DND-41 (cell line): Measurements from ENCODE around the gene ALDH8A1.

ENCODE experiments used
- ATAC-seq: fragments of 200-7000 bp; cut with Tn5 transposase; 3 replicates; pipeline ENCODE4 v1.9.1; 2021; ENCODE audit warnings: low read depth; ENCODE audit not compliant: insufficient read depth
- DNase-seq: peaks from one replicate; pipeline ENCODE4 v3.0.0-alpha.2; 2020
- H2AFZ ChIP-seq: 2 replicates; pipeline ENCODE4 v1.6.0; 2012; ENCODE audit warnings: low read depth, low read length
- H3K27ac ChIP-seq: 2 replicates; pipeline ENCODE4 v1.5.1; 2012; ENCODE audit warnings: low read length, inconsistent platforms
- H3K27me3 ChIP-seq: fragments of 200-600 bp; sonication (generic); 2 replicates; pipeline ENCODE4 v1.6.0; 2012; ENCODE audit warnings: low read length, mild to moderate bottlenecking, inconsistent platforms; ENCODE audit not compliant: insufficient read depth, poor library complexity
- H3K36me3 ChIP-seq: 2 replicates; pipeline ENCODE4 v1.5.1; 2012; ENCODE audit warnings: low read length, inconsistent platforms; ENCODE audit not compliant: insufficient read depth
- H3K4me1 ChIP-seq: 2 replicates; pipeline ENCODE4 v1.5.1; 2012; ENCODE audit warnings: mild to moderate bottlenecking, low read length; ENCODE audit not compliant: insufficient read depth
- H3K4me2 ChIP-seq: 2 replicates; pipeline ENCODE4 v1.6.0; 2012; ENCODE audit warnings: mild to moderate bottlenecking, moderate library complexity, low read length, inconsistent platforms; ENCODE audit not compliant: insufficient read depth
- H3K4me3 ChIP-seq, 2 experiments: fragments of 200-600 bp in 1 of 2; shearing (Covaris generic) in 1 of 2; 2 replicates each; pipeline ENCODE4 v1.5.1; 2012 to 2016; ENCODE audit warnings: inconsistent platforms in 2 of 2, low read length in 2 of 2, mild to moderate bottlenecking in 2 of 2, low read depth in 1 of 2, moderate library complexity in 1 of 2
- H3K79me2 ChIP-seq: 2 replicates; pipeline ENCODE4 v1.6.0; 2012; ENCODE audit warnings: low read length, inconsistent platforms; ENCODE audit not compliant: insufficient read depth
- H3K9ac ChIP-seq: 2 replicates; pipeline ENCODE4 v1.6.0; 2012; ENCODE audit warnings: low read depth, mild to moderate bottlenecking, inconsistent platforms, low read length, moderate library complexity
- H3K9me3 ChIP-seq: 2 replicates; pipeline ENCODE4 v1.5.1; 2012; ENCODE audit warnings: low read length, moderate library complexity, mild to moderate bottlenecking, inconsistent platforms; ENCODE audit not compliant: insufficient read depth, severe bottlenecking
- H4K20me1 ChIP-seq: 2 replicates; pipeline ENCODE4 v1.6.0; 2012; ENCODE audit warnings: low read length; ENCODE audit not compliant: insufficient read depth
- EZH2 ChIP-seq: IDR thresholded peaks from 3 replicates; pipeline ENCODE4 v1.6.1; 2012; ENCODE audit warnings: borderline replicate concordance, low read depth, mild to moderate bottlenecking, moderate library complexity, low read length, inconsistent platforms; ENCODE audit not compliant: severe bottlenecking
- TF ChIP-seq, protein P1 (sequence below): IDR thresholded peaks from 2 replicates; pipeline ENCODE4 v1.5.1; 2012; ENCODE audit warnings: borderline replicate concordance, low read length, moderate library complexity, mild to moderate bottlenecking; ENCODE audit not compliant: poor library complexity, severe bottlenecking; ENCODE audit errors: extremely low read depth

Gene ALDH8A1

DNA sequence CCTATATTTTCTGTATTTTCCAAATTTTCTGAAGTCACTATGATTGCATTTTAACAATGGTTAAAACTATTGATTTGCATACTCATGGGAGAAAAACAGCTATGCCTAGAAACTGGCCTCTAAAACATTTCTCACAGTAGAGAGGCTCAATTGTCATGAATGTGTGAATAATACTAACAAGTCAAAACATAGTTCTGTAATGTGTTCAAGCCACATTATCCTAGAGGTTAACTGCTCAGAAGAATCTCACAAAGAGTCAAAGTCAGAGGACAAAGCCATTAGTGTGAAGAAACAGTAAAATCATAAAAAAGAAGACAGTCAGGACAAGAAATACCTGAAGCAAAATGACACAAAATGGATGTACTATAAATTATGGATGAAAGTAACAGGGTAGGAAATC lies 12.5 kb upstream of the ALDH8A1 start:
- Histone ChIP-seq H3K9ac (no peak overlapping the region), H3K36me3 (peaks cover 56% of the 10 kb centered on the region), H3K27ac (no peak overlapping the region), H4K20me1 (no peaks in the 10 kb centered on the region), H3K9me3 (no peaks in the 10 kb centered on the region), H2AFZ (no peak overlapping the region), H3K4me2 (no peak overlapping the region), H3K79me2 (no peaks in the 10 kb centered on the region), H3K4me1 (no peaks in the 10 kb centered on the region), H3K27me3 (no peaks in the 10 kb centered on the region), H3K4me3 (no peak overlapping the region)
- no peak for TF ChIP-seq EZH2
- TF ChIP-seq, protein P1, sequence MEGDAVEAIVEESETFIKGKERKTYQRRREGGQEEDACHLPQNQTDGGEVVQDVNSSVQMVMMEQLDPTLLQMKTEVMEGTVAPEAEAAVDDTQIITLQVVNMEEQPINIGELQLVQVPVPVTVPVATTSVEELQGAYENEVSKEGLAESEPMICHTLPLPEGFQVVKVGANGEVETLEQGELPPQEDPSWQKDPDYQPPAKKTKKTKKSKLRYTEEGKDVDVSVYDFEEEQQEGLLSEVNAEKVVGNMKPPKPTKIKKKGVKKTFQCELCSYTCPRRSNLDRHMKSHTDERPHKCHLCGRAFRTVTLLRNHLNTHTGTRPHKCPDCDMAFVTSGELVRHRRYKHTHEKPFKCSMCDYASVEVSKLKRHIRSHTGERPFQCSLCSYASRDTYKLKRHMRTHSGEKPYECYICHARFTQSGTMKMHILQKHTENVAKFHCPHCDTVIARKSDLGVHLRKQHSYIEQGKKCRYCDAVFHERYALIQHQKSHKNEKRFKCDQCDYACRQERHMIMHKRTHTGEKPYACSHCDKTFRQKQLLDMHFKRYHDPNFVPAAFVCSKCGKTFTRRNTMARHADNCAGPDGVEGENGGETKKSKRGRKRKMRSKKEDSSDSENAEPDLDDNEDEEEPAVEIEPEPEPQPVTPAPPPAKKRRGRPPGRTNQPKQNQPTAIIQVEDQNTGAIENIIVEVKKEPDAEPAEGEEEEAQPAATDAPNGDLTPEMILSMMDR, result no peak
- ATAC-seq, result no peak
- no peak for DNase-seq

DNA sequence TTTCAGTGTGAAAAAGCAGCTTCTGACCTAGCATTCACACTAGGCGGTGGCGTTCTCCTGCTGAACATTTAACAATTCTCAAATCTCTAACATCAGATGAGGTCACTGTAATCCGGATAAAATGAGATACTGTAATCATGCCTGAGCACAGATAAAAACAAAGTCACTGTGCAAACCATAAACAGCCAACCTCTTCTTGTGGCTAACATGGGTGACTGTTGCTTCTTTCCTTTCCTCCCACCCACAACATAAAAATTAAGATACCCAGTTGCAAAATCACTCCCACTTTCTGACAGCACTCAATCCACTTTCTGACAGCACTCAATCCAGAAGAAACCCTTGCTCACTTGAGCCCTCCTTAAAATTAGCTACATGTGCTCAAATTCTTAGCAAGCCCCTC lies 11.5 kb upstream of the ALDH8A1 start:
- Histone ChIP-seq H2AFZ (no peak overlapping the region), H3K36me3 (peaks cover 50% of the 10 kb centered on the region), H3K9me3 (no peaks in the 10 kb centered on the region), H3K9ac (no peak overlapping the region), H3K27me3 (no peaks in the 10 kb centered on the region), H3K4me2 (no peak overlapping the region), H4K20me1 (no peaks in the 10 kb centered on the region), H3K4me1 (no peaks in the 10 kb centered on the region), H3K27ac (no peak overlapping the region), H3K4me3 (no peak overlapping the region), H3K79me2 (no peaks in the 10 kb centered on the region)
- no peak for TF ChIP-seq EZH2
- TF ChIP-seq, protein P1, result no peak
- no peak for DNase-seq
- ATAC-seq, result no peak

DNA sequence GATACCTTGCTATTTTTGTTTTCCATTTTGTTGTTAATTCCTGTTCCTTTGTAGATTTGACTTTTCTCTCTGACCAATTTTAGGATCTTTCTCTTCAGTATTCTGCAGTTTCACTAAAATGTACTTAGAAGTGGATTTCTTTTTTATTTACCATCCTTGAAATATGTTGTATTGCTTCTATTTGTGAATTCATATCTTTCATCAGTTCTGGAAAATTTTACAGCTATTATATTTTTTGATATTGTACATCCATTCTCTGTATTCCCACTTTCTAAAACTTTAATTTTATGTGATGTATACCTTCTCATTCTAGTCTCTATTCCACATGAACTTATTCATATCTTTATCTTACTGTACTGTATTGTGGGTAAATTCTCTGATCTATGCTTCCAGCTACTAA lies 9.7 kb upstream of the ALDH8A1 start:
- no peak overlapping the region for H3K4me2 ChIP-seq
- H3K9me3 ChIP-seq, result no peaks in the 10 kb centered on the region
- no peaks in the 10 kb centered on the region for H3K27me3 ChIP-seq
- no peak overlapping the region for H2AFZ ChIP-seq
- no peaks in the 10 kb centered on the region for H4K20me1 ChIP-seq
- no peak for TF ChIP-seq EZH2
- TF ChIP-seq, protein P1, result no peak
- no peak overlapping the region for H3K4me3 ChIP-seq
- no peak overlapping the region for H3K27ac ChIP-seq
- H3K36me3 ChIP-seq, result peaks cover 33% of the 10 kb centered on the region
- H3K9ac ChIP-seq, result no peak overlapping the region
- DNase-seq, result no peak
- H3K79me2 ChIP-seq, result no peaks in the 10 kb centered on the region
- ATAC-seq, result no peak
- H3K4me1 ChIP-seq, result no peaks in the 10 kb centered on the region

GRCh38 chr6:134956676-134957075 lies 6.8 kb upstream of the ALDH8A1 start:
- peaks cover 6% of the 10 kb centered on the region; the same call in 1 of the 2 replicates for H3K36me3 ChIP-seq
- no peak overlapping the region for H2AFZ ChIP-seq
- no peak overlapping the region for H3K4me2 ChIP-seq
- H3K9ac ChIP-seq, result no peak overlapping the region
- no peaks in the 10 kb centered on the region for H3K9me3 ChIP-seq
- H3K27me3 ChIP-seq, result no peaks in the 10 kb centered on the region
- no peaks in the 10 kb centered on the region for H3K79me2 ChIP-seq
- H4K20me1 ChIP-seq, result no peaks in the 10 kb centered on the region
- TF ChIP-seq EZH2, result no peak
- TF ChIP-seq, protein P1, result no peak
- no peak overlapping the region for H3K27ac ChIP-seq
- ATAC-seq (no peak), DNase-seq (no peak)
- no peaks in the 10 kb centered on the region for H3K4me1 ChIP-seq
- no peak overlapping the region for H3K4me3 ChIP-seq
